Skeletal muscle satellite cell (primary cell): ENCODE measurements around the gene FNDC8.
"Not testable (repeated sequence)": the region's sequence is repeated elsewhere in the genome, so short reads cannot be mapped to it uniquely, and the experiment has no call there.

Experiments
- H3K27me3 ChIP-seq: 2 replicates; pipeline ENCODE4 v1.7.0; 2013; ENCODE audit warnings: low read length; ENCODE audit not compliant: control insufficient read depth, insufficient read depth
- H3K36me3 ChIP-seq: 2 replicates; pipeline ENCODE4 v1.7.0; 2013; ENCODE audit warnings: mild to moderate bottlenecking, control low read depth, low read length; ENCODE audit not compliant: insufficient read depth
- H3K4me1 ChIP-seq: 2 replicates; pipeline ENCODE4 v1.7.0; 2013; ENCODE audit warnings: low read length; ENCODE audit not compliant: control insufficient read depth, insufficient read depth
- H3K4me2 ChIP-seq: 2 replicates; pipeline ENCODE4 v1.7.0; 2013; ENCODE audit warnings: mild to moderate bottlenecking, low read length
- H3K4me3 ChIP-seq: 2 replicates; pipeline ENCODE4 v1.7.0; 2013; ENCODE audit warnings: low read length
- H3K9ac ChIP-seq: 2 replicates; pipeline ENCODE4 v1.7.0; 2013; ENCODE audit warnings: mild to moderate bottlenecking, low read depth, low read length, moderate library complexity
- H3K9me3 ChIP-seq: replicated peaks from 2 replicates; pipeline ENCODE4 v1.7.0; 2013; ENCODE audit warnings: mild to moderate bottlenecking, control low read depth, low read length

FNDC8 gene

GRCh38 chr17:35084987-35085386 lies 36.4 kb upstream of the FNDC8 start:
- H3K36me3 ChIP-seq = no peaks in the 10 kb centered on the region
- peak overlapping the region; percentile 38 for H3K9ac ChIP-seq
- H3K4me2 ChIP-seq = peak overlapping the region; percentile 52
- peaks cover 78% of the 10 kb centered on the region for H3K4me1 ChIP-seq
- H3K27me3 ChIP-seq = no peaks in the 10 kb centered on the region
- H3K9me3 ChIP-seq = no peaks in the 10 kb centered on the region
- H3K4me3 ChIP-seq = no peak overlapping the region

DNA sequence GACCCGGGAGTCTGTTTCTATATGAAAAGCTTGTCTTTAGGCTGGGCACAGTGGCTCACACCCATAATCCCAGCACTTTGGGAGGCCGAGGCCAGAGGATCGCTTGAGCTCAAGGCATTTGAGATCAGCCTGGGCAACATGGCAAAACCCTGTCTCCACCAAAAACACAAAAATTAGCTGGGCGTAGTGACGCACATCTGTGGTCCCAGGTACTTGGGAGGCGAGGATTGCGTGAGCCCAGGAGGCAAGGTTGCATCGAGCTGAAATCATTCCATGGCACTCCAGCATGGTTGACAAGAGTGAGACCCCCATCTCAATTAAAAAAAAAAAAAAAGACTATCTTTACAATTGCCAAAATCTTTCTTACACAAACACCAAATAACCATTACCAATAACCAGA lies 35.3 kb upstream of the FNDC8 start:
- no peaks in the 10 kb centered on the region for H3K9me3 ChIP-seq
- no peak overlapping the region for H3K4me3 ChIP-seq
- no peaks in the 10 kb centered on the region for H3K36me3 ChIP-seq
- no peak overlapping the region for H3K9ac ChIP-seq
- no peaks in the 10 kb centered on the region for H3K27me3 ChIP-seq
- peak overlapping the region; percentile 52 for H3K4me2 ChIP-seq
- H3K4me1 ChIP-seq = peaks cover 68% of the 10 kb centered on the region

DNA sequence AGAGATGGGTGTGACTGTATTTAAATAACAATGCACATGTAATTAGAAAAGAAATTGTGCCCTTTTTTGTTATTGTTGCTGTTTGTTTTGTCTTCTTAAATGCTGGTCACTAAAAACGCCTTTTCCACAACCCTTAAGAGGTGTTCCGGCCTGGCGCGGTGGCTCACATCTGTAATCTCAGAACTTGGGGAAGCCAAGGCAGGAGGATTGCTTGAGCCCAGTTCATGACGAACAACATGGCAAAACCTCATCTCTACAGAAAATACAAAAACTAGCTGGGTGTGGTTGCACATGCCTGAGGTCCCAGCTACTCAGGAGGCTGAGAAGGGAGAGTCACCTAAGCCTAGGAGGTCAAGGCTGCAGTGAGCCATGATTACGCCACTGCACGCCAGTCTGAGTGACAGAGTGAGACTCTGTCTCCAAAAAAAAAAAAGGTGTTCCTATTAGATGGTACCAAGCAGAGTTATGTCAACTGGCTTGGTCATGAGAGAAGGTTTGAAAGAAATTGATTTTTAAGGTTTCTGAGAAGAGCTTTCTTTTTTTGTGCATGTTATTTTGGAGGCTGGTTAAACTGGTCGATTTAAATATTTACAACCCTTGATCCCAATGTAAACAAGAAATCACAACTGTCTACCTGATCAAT lies 34.4 kb upstream of the FNDC8 start:
- no peaks in the 10 kb centered on the region for H3K27me3 ChIP-seq
- peaks cover 59% of the 10 kb centered on the region for H3K4me1 ChIP-seq
- H3K36me3 ChIP-seq = no peaks in the 10 kb centered on the region
- H3K9ac ChIP-seq = peak overlapping the region; percentile 91
- H3K4me2 ChIP-seq = peak overlapping the region; percentile 85
- H3K4me3 ChIP-seq = peak overlapping the region; percentile 93
- H3K9me3 ChIP-seq = no peaks in the 10 kb centered on the region

DNA sequence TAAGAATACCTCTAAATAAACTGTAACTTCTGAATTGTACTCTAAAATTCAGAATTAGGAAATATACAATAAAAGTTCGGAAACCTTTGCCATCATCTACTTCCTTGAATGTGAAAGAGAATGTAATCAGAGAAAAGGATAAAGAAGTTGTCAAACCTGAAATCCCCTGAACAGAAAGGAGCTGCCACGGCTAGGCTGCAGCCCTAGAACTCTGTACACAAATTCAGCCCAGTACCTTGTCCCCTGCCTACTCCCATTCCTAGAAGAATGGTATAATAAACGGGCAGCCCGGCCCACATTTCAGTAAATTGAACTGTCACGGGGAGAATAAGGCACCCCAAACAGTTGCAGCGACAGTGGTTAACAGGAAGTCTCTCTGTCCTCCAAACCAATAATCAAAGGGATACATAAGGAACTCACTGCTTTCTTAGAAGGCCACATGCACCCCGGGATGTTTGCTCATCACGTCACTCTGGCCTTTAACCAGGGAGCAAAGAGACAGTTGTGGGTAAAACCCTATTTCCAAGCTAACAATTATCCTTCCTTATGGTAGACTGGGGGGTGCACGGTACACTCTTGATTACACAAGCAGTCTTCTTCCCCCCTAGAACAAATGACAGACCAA lies 33.6 kb upstream of the FNDC8 start:
- Histone ChIP-seq H3K9ac (peak overlapping the region; percentile 91), H3K4me3 (peak overlapping the region; percentile 93), H3K9me3 (no peaks in the 10 kb centered on the region), H3K27me3 (no peaks in the 10 kb centered on the region), H3K4me1 (peaks cover 51% of the 10 kb centered on the region), H3K4me2 (peak overlapping the region; percentile 85), H3K36me3 (no peaks in the 10 kb centered on the region)

DNA sequence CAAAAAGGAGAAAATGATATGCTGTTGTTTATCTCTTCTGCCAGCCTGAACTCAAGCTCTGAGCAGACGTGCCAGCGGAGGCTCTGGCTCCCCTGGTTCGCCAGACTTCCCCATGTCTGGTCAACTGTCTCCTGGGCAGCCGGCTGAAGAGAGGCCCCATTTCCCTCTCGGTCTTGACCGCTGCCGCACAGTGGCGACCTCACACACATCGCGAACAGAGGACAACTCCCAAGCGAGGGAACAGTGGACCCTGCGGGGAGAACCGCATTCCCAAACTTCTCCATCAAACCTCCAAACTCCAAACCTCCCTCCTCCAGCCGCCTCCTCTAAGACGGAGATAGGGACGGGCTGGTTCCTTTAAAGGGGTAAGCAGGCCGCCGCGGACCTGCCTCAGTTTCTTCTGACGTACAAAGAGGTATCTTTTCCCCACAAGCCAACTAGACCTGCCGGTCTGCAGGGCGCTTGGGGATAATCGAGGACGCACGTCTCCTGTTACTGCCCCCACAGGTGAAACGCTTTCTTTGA lies 33.0 kb upstream of the FNDC8 start:
- peak overlapping the region; percentile 93 for H3K4me3 ChIP-seq
- no peaks in the 10 kb centered on the region for H3K9me3 ChIP-seq
- no peaks in the 10 kb centered on the region for H3K36me3 ChIP-seq
- no peaks in the 10 kb centered on the region for H3K27me3 ChIP-seq
- peaks cover 46% of the 10 kb centered on the region for H3K4me1 ChIP-seq
- peak overlapping the region; percentile 85 for H3K4me2 ChIP-seq
- H3K9ac ChIP-seq = peak overlapping the region; percentile 91

GRCh38 chr17:35088881-35089585 lies 32.4 kb upstream of the FNDC8 start:
- Histone ChIP-seq H3K9me3 (no peaks in the 10 kb centered on the region), H3K27me3 (no peaks in the 10 kb centered on the region), H3K4me3 (peak overlapping the region; percentile 93), H3K4me1 (peaks cover 45% of the 10 kb centered on the region), H3K36me3 (no peaks in the 10 kb centered on the region), H3K4me2 (peak overlapping the region; percentile 85), H3K9ac (peak overlapping the region; percentile 91)

- Histone ChIP-seq H3K27me3 (no peaks in the 10 kb centered on the region), H3K4me3 (peak overlapping the region; percentile 60), H3K36me3 (no peaks in the 10 kb centered on the region), H3K9me3 (no peaks in the 10 kb centered on the region), H3K4me1 (peaks cover 43% of the 10 kb centered on the region), H3K9ac (peak overlapping the region; percentile 70), H3K4me2 (peak overlapping the region; percentile 74)
Observed at GRCh38 chr17:35089586-35090296, 31.7 kb upstream of the FNDC8 start.

GRCh38 chr17:35090707-35091106 lies 30.7 kb upstream of the FNDC8 start:
- not testable (repeated sequence) for H3K4me3 ChIP-seq, H3K9ac ChIP-seq, H3K36me3 ChIP-seq, H3K9me3 ChIP-seq, H3K27me3 ChIP-seq, H3K4me2 ChIP-seq
- H3K4me1 ChIP-seq = peaks cover 40% of the 10 kb centered on the region

DNA sequence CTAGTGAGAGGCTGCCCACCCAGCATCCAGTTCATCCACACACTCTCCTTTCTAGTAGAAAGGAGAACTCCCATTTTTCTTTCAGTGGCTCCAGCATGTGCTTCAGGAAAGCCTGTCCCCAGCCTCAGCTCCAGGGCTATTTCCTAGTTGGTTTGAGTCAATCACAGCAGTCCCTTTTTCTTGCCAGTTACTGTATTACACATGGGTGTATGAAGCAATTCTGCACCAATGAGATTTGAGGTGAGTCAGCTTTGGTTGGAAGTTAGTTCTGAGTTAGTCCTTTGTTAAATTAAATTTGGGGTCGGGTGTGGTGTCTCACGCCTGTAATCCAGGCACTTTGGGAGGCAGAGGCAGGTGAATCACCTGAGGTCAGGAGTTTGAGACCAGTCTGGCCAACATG lies 26.5 kb upstream of the FNDC8 start:
- Histone ChIP-seq H3K4me2 (no peak overlapping the region), H3K4me3 (no peak overlapping the region), H3K27me3 (no peaks in the 10 kb centered on the region), H3K36me3 (peaks cover 12% of the 10 kb centered on the region), H3K9me3 (no peaks in the 10 kb centered on the region), H3K9ac (peak overlapping the region; percentile 6), H3K4me1 (peaks cover 9% of the 10 kb centered on the region)

- H3K9me3 ChIP-seq = no peaks in the 10 kb centered on the region
- peaks cover 20% of the 10 kb centered on the region for H3K36me3 ChIP-seq
- H3K4me2 ChIP-seq = no peak overlapping the region
- no peak overlapping the region for H3K4me3 ChIP-seq
- H3K27me3 ChIP-seq = no peaks in the 10 kb centered on the region
- H3K4me1 ChIP-seq = peaks cover 9% of the 10 kb centered on the region
- no peak overlapping the region for H3K9ac ChIP-seq
Observed at GRCh38 chr17:35095741-35096140, 25.7 kb upstream of the FNDC8 start.

DNA sequence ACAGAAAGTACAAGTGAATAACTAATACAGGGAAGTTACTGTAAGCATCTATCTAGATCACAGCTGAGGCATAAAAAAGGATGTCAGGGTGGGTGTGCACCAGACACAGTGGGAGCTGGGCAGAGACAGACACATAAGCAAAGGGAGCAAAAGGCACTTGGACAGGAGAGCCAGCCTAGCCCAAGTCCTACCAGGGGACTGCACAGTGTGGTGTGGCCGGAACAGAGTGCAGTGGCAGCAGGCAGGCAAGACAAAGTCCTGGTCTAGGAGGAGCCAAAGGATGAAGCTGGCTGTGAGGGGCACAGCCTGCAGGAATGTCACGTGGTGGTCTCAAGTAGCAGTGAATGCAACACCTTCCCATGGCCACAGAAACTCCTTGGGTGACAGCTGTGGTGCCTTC lies 23.6 kb upstream of the FNDC8 start:
- Histone ChIP-seq H3K4me1 (peaks cover 9% of the 10 kb centered on the region), H3K4me2 (no peak overlapping the region), H3K4me3 (no peak overlapping the region), H3K27me3 (no peaks in the 10 kb centered on the region), H3K9ac (no peak overlapping the region), H3K9me3 (no peaks in the 10 kb centered on the region), H3K36me3 (peaks cover 31% of the 10 kb centered on the region)
